ENCODE measurements around the gene KAZN. TPM values are rescaled to one million over a fixed set of nuclear protein-coding genes. Genes with fewer than 3 reads are reported as not detected.

KAZN gene
- total and polyA plus RNA-seq, 8 donors: 11.1 to 37.5 (median 30.2) TPM

DNA sequence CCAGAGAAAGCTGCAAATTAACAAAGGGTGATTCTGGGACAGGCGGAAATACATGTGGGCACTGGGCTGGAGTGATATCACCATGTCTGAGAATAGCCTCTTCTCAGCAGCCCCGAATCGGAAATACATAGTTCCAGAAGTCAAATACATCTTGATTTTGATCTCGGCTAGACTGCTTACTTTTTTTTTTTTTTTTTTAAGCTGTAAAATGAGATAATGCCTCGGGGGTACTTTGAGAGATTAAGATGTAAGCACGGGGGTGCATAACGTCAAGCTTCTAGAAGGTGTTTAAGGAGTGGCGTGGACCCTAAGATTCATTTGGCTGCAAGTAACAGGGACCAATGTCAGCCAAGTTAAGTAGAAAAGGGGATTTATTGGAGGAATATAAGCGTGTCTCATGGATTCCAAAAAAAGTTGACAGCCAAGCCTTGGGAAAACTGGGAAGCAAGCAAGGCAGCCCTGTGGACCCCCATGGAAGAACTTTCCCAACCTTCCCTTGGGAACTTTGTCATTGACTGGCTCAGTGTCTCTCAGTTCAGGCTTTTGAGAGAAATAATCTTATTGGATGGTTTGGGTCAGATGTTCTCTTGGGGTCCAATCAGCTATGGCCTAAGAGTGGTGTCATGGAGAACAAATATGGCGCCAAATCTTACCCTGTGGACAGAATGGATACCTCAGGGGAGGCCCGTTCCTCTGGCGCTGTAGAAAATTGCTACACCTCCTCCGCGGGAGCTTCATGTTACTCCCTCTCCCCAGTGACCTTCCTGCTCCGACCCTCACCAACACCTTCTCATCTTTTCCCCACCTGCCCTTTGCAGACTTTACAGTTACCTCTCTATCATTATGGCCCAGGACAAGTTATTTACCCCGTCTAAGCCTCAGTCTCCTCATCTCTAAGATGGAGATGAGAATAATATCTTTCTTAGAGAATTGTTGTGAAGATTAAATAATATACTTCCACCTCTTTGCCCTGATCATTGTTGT, 186.6 kb downstream of the KAZN start:
- TF ChIP-seq, protein P1, sequence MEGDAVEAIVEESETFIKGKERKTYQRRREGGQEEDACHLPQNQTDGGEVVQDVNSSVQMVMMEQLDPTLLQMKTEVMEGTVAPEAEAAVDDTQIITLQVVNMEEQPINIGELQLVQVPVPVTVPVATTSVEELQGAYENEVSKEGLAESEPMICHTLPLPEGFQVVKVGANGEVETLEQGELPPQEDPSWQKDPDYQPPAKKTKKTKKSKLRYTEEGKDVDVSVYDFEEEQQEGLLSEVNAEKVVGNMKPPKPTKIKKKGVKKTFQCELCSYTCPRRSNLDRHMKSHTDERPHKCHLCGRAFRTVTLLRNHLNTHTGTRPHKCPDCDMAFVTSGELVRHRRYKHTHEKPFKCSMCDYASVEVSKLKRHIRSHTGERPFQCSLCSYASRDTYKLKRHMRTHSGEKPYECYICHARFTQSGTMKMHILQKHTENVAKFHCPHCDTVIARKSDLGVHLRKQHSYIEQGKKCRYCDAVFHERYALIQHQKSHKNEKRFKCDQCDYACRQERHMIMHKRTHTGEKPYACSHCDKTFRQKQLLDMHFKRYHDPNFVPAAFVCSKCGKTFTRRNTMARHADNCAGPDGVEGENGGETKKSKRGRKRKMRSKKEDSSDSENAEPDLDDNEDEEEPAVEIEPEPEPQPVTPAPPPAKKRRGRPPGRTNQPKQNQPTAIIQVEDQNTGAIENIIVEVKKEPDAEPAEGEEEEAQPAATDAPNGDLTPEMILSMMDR (IDR thresholded peaks at IDR 0.05): no peak
- Histone ChIP-seq H3K27me3 (no peaks in the 10 kb centered on the region), H3K36me3 (no peaks in the 10 kb centered on the region), H3K4me3 (no peak overlapping the region), H3K9me3 (no peaks in the 10 kb centered on the region), H3K27ac (no peak overlapping the region), H3K4me1 (peaks cover 0 to 1% of the 10 kb centered on the region in 2 donors)
- intact Hi-C loops (cut with DNase I): no loop called here
- no peak for DNase-seq
- ATAC-seq: no peak

DNA sequence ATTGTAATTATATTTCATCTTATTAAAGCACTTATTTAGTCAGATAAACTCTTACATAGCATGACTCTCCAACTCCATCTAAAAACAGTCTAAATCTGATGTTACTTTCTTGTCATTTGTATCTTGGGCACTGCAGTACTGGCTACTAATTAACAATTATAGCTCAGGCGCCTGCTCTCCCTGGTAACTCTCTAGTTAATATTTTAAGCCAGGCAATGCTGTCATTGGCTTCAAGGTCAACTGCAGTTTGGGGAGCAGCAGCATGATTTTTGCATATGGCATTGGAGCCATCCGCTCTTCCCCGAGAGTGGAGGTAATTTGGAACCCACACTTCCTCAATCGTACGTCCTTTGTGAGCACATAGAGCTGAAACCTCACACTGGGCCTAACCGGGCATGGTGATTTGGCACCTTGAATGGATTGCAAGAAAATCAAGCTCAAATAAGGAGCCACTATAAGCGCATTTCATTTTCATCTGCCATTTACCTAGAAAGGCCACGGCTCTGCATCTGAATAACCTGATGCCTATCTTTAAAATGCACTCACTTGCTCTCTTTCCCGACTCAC, 187.7 kb downstream of the KAZN start:
- no peak for DNase-seq
- H3K36me3 ChIP-seq: no peaks in the 10 kb centered on the region
- no peak for ATAC-seq
- TF ChIP-seq, protein P1 (IDR thresholded peaks at IDR 0.05): no peak
- intact Hi-C loops (cut with DNase I): no loop called here
- H3K9me3 ChIP-seq: no peaks in the 10 kb centered on the region
- no peaks in the 10 kb centered on the region for H3K4me1 ChIP-seq
- H3K27ac ChIP-seq: no peak overlapping the region
- H3K4me3 ChIP-seq: no peak overlapping the region
- H3K27me3 ChIP-seq: no peaks in the 10 kb centered on the region

DNA sequence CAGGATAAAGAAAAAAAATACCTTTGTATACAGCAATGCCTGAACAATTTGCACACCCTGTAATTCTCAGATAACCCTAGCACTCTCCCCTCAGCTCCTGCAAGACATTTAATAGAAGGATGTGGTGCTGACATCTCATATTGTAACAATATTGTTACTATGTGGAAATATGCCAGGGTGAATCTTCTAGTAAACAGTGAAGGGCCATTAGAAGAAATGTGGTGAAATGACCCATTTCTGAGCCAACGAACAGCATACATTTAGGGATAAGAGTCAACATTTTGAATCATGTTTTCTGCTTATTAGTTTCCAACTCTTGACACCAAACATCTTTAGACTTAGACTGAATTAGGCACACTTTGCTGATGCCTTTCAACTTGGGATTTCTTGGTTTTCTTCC, 188.2 kb downstream of the KAZN start:
- H3K9me3 ChIP-seq: no peaks in the 10 kb centered on the region
- DNase-seq (peak in 1 of 4 donors; percentile 12), ATAC-seq (no peak)
- H3K27ac ChIP-seq: no peak overlapping the region
- no peaks in the 10 kb centered on the region for H3K27me3 ChIP-seq
- H3K4me3 ChIP-seq: no peak overlapping the region
- TF ChIP-seq, protein P1 (IDR thresholded peaks at IDR 0.05): no peak
- intact Hi-C loops (cut with DNase I): no loop called here
- H3K36me3 ChIP-seq: no peaks in the 10 kb centered on the region
- H3K4me1 ChIP-seq: no peaks in the 10 kb centered on the region

DNA sequence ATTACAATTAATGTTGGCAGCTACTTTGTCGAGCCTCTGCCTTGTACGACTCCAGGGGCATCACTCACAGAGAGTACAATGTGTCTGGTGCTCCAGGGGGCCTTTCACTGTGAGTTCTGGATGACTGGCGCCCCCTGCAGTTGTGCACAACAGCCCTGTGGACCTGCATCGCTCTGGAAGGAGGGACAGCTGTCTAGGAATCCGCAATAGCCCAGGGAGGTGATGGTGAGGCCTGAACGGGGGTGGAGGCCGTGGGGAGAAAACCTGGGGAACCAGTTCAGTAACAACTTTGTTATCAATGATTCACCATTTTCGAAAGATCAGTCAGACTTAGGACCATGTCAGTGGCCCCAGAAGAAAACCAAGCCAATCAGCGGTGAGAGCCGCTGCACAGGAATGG, 189.1 kb downstream of the KAZN start:
- H3K36me3 ChIP-seq: no peaks in the 10 kb centered on the region
- no peak overlapping the region for H3K4me3 ChIP-seq
- H3K9me3 ChIP-seq: no peaks in the 10 kb centered on the region
- no peak for ATAC-seq
- peak in 1 of 4 donors; percentile 31 for DNase-seq
- TF ChIP-seq, protein P1 (IDR thresholded peaks at IDR 0.05): no peak
- no peak overlapping the region for H3K27ac ChIP-seq
- H3K27me3 ChIP-seq: no peaks in the 10 kb centered on the region
- intact Hi-C loops (cut with DNase I): no loop called here
- no peaks in the 10 kb centered on the region for H3K4me1 ChIP-seq

DNA sequence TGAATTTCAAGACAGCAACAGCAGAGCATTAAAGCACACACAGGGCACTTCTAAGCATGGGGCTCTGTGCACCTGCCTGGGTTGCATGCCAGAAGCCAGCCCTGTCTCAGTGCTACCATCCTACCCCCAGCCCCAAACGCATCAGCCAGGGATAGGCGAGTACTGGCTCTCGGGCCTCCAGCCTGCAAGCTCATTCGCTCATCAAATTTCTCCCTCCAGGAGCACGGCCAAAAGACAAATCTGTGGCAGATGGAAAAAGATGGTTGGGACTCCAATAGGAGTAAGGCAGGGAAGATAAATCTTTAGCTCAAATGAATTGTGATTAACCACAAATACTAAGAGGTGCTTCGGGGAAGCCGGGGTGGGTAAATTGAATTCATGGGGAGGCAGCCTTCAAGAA, 189.6 kb downstream of the KAZN start:
- TF ChIP-seq, protein P1 (IDR thresholded peaks at IDR 0.05): no peak
- intact Hi-C loops (cut with DNase I): no loop called here
- ATAC-seq: no peak
- no peak for DNase-seq
- no peak overlapping the region for H3K4me3 ChIP-seq
- no peaks in the 10 kb centered on the region for H3K9me3 ChIP-seq
- no peaks in the 10 kb centered on the region for H3K27me3 ChIP-seq
- no peaks in the 10 kb centered on the region for H3K36me3 ChIP-seq
- no peak overlapping the region for H3K27ac ChIP-seq
- H3K4me1 ChIP-seq: no peaks in the 10 kb centered on the region

Data from left lung (tissue), 10 donors.